Measurements from ENCODE around the gene PTAFR.

- no peak for TF ChIP-seq POLR2AphosphoS5 (IDR thresholded peaks at IDR 0.05; ENCODE audit: insufficient read depth in 1 of 2, low read depth in 1 of 2)
- TF ChIP-seq, protein P1, sequence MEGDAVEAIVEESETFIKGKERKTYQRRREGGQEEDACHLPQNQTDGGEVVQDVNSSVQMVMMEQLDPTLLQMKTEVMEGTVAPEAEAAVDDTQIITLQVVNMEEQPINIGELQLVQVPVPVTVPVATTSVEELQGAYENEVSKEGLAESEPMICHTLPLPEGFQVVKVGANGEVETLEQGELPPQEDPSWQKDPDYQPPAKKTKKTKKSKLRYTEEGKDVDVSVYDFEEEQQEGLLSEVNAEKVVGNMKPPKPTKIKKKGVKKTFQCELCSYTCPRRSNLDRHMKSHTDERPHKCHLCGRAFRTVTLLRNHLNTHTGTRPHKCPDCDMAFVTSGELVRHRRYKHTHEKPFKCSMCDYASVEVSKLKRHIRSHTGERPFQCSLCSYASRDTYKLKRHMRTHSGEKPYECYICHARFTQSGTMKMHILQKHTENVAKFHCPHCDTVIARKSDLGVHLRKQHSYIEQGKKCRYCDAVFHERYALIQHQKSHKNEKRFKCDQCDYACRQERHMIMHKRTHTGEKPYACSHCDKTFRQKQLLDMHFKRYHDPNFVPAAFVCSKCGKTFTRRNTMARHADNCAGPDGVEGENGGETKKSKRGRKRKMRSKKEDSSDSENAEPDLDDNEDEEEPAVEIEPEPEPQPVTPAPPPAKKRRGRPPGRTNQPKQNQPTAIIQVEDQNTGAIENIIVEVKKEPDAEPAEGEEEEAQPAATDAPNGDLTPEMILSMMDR (IDR thresholded peaks at IDR 0.05): no peak
- TF ChIP-seq POLR2A (IDR thresholded peaks at IDR 0.05): no peak
Measured at GRCh38 chr1:28130901-28131300, 45.6 kb downstream of the PTAFR start.
